ENCODE data around the gene ZNF524. TPM values are rescaled to one million over a fixed set of nuclear protein-coding genes. Genes with fewer than 3 reads are reported as not detected.
A peak's percentile ranks its signal among the peaks of the same experiment; 100 is the strongest.

ZNF524 gene
- total RNA-seq, 2 donors from 2014 or later = 17.7 to 25.8 TPM

DNA sequence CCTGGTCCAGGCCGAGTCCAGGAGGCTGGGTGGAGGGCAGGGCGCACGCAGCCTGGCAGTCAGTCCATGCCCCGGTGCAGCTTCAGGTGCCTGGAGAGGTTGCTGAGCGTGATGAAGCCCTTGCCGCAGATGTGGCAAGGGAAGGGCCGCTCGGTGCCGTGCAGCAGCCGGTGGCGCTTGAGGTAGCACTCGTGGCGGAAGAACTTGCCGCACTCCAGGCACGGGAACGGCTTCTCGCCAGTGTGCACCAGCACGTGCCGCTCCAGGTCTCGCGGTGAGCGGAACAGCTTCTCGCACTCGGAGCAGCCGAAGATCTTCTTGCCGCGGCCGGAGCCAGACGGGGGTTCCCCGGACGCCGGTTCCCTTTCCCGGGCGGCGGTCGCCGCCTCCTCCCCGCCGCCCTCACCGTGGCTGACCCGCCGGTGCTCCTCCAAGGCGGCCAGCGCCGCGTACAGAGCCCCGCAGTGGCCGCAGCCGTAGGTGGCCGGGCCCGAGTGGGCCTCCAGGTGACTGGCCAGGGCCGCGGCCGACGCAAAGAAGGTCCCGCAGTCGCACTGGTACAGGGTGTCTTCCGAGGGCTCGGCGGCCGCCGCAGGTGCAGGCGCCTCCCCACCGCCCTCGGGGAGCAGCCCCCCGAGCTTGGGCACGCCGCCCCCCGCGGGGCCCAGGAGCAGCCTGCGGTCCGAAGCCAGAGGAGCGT, 7.5 kb upstream of the ZNF524 start:
- no peak overlapping the region for H3K27ac ChIP-seq
- H3K27me3 ChIP-seq = no peaks in the 10 kb centered on the region
- peaks cover 0 to 6% of the 10 kb centered on the region in 2 donors for H3K4me1 ChIP-seq
- H3K4me3 ChIP-seq = no peak overlapping the region
- DNase-seq (ENCODE audit: low spot score) = no peak
- TF ChIP-seq, protein P1, sequence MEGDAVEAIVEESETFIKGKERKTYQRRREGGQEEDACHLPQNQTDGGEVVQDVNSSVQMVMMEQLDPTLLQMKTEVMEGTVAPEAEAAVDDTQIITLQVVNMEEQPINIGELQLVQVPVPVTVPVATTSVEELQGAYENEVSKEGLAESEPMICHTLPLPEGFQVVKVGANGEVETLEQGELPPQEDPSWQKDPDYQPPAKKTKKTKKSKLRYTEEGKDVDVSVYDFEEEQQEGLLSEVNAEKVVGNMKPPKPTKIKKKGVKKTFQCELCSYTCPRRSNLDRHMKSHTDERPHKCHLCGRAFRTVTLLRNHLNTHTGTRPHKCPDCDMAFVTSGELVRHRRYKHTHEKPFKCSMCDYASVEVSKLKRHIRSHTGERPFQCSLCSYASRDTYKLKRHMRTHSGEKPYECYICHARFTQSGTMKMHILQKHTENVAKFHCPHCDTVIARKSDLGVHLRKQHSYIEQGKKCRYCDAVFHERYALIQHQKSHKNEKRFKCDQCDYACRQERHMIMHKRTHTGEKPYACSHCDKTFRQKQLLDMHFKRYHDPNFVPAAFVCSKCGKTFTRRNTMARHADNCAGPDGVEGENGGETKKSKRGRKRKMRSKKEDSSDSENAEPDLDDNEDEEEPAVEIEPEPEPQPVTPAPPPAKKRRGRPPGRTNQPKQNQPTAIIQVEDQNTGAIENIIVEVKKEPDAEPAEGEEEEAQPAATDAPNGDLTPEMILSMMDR (IDR thresholded peaks at IDR 0.05) = no peak
- no peaks in the 10 kb centered on the region for H3K9me3 ChIP-seq
- peaks cover 16% of the 10 kb centered on the region for H3K36me3 ChIP-seq

DNA sequence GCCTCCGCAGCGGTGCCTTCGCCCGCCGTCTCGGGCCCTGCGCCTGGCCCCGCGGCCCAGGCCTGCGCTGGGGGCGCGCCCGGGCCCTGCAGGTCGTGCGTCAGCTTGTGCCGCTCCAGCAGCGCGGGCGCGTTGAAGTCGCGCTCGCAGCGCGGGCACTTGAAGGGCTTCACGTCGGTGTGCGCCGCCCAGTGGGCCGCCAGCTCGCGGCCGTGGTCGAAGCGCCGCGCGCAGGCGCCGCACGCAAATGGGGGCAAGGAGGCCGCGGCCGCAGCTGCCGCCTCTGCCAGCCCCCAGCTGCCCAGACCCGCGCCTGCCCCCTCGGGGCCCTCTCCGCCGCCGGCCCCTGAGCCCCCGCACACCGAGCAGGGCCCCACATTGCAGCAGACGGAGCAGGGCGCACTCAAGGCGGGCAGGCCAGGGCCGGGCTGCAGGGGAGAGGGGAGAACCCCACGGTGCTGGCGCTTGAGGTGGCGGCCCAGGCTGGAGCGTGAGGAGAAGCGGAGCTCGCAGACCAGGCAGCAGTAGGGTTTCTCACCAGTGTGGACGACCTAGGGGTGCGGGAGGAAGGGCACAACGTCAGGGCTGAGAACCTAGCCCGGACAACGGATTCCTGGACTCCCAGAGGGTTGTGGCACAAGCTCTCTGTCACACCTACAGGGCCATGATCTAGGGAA, 6.9 kb upstream of the ZNF524 start:
- H3K9me3 ChIP-seq = no peaks in the 10 kb centered on the region
- H3K27ac ChIP-seq = peak overlapping the region in 1 of 2 donors; percentile 29
- no peak for DNase-seq (ENCODE audit: low spot score)

DNA sequence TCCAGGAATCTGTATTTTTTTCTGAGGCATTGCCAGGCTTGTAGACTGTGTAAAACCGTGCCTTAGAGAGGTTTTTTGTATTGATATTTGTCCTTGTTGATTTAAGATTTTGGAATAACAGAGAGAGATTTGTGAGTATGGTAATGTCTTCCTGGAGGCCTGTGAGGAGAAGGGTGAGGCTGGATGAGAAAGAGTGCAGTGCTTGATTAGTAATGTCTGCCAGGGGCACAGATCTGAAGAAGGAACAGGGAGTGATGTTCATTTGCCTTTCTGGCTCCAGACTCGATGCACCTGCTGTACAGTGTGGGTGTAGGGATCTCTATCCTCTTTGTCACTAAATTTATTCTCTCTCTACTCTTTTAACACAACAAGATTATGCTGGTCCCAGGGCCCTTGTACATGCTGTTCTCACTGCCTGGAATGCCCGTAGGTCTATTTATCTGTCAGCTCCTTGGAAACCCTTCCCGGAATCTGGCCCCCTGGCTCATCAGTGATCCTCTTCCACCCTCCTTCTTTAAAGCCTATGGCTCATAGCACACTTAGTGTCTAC, 5.0 kb upstream of the ZNF524 start:
- Histone ChIP-seq H3K4me3 (no peak overlapping the region), H3K27ac (peak overlapping the region; percentile 24 to 77), H3K36me3 (peaks cover 16% of the 10 kb centered on the region), H3K4me1 (peaks cover 0 to 10% of the 10 kb centered on the region in 2 donors), H3K9me3 (no peaks in the 10 kb centered on the region), H3K27me3 (no peaks in the 10 kb centered on the region)
- no peak for DNase-seq (ENCODE audit: low spot score)
- TF ChIP-seq, protein P1 (IDR thresholded peaks at IDR 0.05) = no peak

More for the DNA sequence above, 6.9 kb upstream of the ZNF524 start:
- Histone ChIP-seq H3K27me3 (no peaks in the 10 kb centered on the region), H3K4me3 (no peak overlapping the region), H3K4me1 (peaks cover 0 to 3% of the 10 kb centered on the region in 2 donors), H3K36me3 (peaks cover 16% of the 10 kb centered on the region)
- TF ChIP-seq, protein P1 (IDR thresholded peaks at IDR 0.05) = no peak

DNA sequence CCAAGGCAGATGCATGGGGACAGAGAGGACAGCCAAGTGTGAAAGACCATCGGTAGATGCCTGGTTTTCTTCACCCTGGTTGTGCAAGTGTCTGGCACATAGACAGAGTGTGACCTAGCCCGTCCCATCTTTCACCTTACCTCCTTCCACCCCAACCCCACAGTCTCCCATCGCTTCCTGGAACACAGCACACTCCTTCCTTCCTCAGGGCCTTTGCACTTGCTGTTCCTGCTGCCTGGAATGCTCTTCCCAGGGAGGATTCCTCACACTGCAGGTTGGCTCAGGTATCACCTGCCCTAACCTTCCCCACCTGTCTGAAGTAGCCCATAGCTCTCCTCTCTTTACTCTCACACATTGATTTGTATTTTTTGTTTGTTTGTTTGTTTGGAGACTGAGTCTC, 3.8 kb upstream of the ZNF524 start:
- H3K9me3 ChIP-seq = no peaks in the 10 kb centered on the region
- TF ChIP-seq, protein P1 (IDR thresholded peaks at IDR 0.05) = no peak
- no peaks in the 10 kb centered on the region for H3K27me3 ChIP-seq
- H3K36me3 ChIP-seq = peaks cover 16% of the 10 kb centered on the region
- H3K4me1 ChIP-seq = peaks cover 0 to 18% of the 10 kb centered on the region in 2 donors
- no peak for DNase-seq (ENCODE audit: low spot score)
- H3K4me3 ChIP-seq = no peak overlapping the region
- H3K27ac ChIP-seq = peak overlapping the region in 1 of 2 donors; percentile 64

DNA sequence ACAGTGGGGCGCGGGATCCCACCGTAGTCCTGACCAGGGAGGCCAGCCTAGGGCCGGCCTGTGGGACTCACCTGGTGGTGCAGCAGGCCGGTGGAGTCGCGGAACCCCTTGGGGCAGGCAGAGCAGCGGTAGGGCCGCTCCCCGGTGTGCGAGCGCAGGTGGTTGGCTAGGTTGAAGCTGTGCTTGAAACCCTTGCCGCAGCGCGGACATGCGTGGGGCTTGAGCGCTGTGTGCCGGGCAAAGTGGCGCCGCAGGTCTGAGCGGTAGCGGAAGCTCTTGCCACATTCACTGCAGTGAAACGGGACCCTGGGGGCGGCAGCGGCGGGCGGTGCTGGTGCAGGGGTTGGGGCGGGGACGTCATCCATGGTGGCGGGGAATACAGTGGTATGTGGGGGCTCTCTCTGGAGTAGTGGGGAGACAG, 2.6 kb upstream of the ZNF524 start:
- Histone ChIP-seq H3K27ac (no peak overlapping the region), H3K4me3 (no peak overlapping the region), H3K4me1 (peaks cover 0 to 20% of the 10 kb centered on the region in 2 donors), H3K9me3 (no peaks in the 10 kb centered on the region), H3K27me3 (no peaks in the 10 kb centered on the region), H3K36me3 (peaks cover 7% of the 10 kb centered on the region)
- DNase-seq (ENCODE audit: low spot score) = no peak
- TF ChIP-seq, protein P1 (IDR thresholded peaks at IDR 0.05) = no peak
